GM18861 (cell line): ENCODE results near the gene MSI2.

ENCODE experiments used
- ATAC-seq: cut with Tn5 transposase; IDR thresholded peaks from one replicate; pipeline ENCODE4 v1.9.1; 2021; ENCODE audit not compliant: unreplicated experiment

MSI2 gene

DNA sequence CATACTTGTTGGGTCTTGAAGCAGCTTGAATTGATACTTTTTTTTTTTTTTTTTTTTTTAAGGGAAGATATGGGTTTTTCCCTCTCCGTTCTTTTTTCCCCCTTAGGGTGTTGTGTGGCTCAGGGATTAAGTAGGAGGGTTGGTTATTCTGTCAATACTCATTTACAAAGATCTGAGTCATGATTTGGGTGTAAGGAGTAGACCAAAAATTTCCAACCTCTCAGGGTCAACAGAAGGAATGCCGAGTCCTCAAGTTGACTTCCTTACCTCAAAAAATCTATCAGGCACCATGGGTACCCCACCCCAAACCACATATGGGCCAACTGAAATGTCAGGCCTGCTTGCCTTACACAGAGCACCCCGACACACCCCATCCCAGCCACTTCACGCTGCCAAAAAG, 258.3 kb downstream of the MSI2 start:
- no peak for ATAC-seq

DNA sequence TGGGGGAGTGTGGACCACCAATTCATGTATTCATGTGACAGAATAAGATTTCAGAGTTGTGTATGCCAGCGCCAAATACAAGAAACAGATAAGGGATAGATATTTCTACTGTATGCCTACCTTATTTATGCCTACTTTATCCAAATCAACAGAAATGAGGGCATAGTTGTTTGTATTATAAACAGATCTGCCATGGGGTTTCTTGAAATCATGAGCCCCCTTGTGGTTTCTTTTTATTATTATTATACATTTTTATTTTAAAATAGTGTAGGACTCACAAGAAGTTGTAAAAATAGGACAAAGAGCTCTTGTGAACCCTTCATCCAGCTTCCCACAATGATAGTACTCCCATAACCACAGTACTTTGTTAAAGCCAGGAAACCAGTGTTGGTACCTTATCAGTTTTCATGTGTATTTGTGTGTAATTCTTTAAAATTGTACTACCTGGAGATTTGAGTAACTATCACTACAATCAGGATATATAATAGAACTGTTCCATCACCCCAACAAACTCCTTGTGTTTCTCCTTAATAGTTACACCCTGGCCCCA, 259.4 kb downstream of the MSI2 start:
- ATAC-seq: no peak

DNA sequence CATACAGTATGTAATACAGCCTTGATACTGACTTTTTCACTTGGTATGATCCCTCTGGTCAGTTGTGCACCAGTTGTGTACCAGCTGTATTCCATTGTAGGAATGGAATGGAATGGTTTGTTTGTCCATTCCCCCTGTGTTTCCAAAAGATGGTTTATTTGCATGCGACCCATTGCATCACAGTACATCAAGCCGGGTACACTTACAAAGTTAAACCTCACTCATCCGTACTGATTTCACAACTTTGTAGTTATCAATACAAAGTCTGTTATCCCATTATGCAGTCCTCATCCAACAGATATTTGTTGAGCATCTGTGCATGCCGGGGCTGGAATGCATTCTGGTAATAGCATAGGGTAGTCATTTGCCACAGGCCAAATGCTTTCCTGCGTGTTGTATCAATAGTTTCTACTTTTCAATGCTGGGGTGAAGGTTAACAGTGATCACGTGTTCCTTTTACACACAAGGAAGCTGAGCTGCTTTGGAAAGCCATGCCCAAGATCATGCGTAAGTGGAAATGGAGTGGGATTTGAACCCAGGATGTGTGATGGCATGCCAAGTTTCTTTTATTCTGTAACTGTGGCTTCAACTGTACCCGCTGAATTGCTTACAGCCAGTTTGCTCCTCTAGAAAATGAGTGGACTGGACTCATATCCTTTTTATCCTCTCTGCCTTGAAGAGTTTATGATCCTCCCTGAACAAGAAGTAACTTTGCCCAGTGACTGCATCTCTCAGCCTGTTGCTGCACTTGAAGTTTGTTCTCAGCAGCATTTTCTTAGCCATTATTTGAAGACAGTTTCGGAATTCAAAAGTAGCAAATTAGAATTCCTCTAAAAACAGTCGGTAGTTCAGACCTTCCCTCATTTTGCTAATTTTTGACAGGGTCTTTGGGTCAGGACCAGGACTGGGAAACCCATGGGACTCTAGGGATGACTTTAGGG, 260.2 kb downstream of the MSI2 start:
- no peak for ATAC-seq

DNA sequence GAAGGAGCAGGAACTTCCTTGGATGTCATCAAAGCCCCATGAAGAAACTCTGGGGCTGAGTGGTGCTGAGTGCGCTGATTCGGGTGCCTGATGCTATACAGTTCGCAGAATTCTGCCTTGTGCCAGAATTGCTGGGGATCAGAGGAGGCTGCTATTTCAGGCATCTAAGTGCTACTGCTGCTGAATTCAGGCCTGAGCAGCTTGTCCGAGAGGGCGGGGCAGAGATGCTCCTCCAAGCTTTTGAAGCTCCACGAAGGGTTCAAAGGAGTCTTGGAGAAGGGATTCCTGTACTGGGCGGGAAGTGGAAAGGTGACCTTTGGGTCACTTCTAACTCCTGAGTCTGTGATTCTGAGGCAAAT, 260.9 kb downstream of the MSI2 start:
- ATAC-seq: no peak

DNA sequence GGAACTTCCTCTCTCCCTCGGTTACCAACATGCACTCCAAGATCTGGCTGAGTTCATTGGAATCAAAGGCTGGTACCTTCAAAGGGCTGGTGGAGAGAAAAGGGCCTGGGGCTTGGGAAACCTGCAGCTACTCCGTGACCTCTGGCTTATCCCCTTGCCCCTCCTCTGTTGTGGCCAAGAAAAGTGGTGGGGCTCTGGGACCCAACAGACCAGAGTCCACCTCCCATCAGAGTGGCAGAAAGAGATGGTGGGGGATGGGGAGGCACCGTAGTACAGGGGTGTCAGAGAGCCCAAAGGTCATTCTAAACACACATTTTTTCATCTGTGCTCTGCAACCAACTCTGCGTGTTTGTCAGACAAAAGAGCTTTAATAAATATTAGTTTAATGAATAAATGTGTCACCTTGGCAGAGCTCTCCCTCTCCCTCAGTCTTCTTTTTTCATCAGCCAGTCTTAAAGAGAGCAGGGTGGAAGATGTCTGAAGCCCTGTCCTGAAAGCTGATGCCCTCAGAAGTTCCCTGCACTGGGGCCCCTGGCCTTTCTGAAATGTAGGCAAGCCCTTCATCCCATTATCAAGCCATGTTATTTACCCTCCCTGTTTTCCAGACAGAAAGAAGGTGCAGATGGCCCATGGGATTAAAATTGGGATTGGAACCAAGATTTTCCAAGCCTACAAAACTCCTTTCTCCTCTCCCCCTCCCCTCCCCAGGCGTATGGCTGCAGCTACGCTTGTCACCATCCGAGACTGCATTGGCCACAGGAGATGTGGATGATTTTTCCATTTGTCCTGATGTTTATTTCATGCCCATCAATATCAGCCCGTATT, 261.5 kb downstream of the MSI2 start:
- no peak for ATAC-seq

DNA sequence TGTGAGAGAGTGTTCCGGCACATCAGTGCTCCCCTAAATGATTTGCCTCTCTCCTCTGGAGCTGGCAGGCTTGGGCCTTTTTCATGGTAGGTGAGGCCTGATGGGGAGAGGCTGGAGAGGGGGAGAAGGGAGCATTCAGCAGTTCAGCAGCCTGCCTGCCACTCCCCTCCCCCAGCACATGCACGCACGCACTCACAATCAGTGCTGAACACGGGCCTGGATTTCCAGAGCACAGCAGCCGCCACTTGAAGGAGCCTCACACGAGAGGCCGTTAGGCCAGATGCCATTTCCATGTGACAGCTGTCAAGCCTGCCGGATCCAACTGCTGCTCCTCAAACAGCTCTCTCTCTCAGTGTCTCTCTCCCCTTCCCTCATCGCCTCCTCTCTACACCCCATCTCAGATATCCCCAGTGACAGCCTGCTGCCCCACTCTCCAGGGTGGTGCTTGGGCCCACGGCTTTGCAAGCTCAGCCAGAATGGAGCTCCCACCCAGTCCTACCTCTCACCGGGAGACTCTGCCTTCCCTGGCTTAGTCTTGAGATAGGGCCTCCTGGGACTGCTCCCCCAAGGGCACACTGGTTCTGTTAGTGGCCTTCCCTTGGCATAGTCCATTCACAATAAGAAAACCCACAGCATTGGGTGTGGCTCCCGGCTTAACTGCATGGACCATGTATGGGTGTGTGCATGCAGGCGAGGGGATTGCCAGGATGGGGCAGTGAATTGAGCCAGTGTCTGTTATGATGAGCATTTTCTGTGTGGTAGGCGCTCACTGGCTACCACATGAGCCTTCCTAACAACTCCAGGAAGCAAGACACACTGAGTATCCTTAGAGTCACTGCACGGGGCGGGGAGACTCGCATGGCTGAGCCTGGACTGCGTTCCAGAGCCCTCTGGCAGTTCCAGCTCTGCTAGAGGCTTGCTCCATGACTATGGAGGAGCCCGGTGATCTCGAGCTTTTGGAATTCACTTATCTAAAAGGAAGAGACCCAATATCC, 262.6 kb downstream of the MSI2 start:
- ATAC-seq: no peak

DNA sequence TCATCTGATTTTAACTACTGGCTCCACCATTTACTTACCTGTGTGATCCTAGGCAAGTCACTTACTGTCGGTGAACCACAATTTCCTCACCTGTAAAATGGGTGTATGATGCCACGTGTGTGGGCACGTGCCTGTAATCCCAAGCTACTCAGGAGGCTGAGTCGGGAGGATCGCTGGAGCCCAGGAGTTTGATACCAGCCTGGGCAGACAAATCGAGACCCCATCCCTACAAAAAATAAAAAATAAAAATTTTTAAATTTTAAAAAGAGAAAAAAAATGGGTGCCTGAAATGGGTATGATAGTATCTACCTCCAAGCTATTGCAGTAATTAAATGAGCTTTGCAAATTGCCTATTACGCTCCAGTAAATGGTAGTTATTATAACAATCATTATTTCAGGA, 263.5 kb downstream of the MSI2 start:
- ATAC-seq: no peak

DNA sequence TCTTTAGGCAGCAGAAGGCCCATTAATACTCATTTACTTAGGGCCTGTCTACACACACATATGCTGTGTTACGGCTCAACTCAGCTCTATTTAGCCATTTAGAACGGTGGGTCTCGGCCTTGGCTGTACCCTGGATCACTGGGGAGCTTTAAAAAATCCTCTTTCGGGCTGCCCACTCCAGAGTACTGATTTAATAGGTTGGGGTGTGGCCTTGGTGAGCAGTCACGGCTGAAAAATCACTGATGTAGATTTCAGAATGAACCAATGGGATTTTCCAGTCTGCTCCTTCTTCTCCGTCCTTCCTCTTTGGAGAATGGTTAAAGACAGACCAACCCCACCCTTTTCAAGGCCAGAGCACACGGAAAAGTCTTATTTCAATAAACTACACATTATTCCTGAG, 265.3 kb downstream of the MSI2 start:
- ATAC-seq: no peak

DNA sequence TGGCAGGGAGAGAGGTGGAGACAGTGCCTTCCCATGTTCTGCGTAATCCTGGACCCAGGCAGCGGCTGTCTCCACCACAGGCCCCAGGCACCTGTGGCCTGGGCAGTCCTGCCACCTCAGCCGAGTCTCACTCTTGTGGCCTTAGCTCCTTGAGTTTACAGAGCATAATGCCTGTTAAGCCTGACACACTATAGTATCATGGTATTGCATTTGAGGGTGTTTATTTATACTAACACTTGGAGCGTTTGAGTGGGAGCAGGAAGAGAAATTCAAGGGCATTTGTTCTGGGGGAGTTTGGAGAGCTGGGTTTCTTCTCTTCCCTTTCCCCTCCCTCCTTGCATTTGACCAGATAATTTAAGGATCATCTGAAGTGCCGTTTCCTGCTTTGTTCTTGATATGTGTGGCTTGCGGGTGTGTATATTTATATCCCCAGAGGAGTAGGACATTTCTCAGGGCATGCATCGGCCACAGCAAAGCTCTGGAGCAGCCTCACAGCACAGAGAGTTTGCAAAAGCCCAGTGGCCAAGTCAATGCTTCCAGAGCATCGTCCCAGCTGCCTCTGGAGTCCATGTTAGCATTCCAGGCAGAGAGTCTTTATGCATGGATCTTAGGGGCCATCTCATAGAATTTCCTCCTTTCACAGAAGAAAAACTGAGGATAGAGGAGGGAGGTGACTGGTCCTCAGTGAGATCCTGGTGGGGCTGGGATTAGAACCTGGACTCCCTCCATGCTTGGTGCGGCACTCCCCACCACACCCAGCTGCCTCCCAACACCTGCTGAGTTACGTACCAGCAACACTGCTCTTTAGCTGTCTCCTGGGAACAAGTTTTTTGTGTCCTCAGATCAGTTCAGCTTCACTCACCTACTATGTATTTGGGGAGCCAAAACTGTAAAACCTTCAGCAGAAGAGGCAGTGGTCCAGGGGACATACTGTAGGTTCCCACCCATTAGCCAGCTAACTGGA, 266.0 kb downstream of the MSI2 start:
- ATAC-seq: no peak

DNA sequence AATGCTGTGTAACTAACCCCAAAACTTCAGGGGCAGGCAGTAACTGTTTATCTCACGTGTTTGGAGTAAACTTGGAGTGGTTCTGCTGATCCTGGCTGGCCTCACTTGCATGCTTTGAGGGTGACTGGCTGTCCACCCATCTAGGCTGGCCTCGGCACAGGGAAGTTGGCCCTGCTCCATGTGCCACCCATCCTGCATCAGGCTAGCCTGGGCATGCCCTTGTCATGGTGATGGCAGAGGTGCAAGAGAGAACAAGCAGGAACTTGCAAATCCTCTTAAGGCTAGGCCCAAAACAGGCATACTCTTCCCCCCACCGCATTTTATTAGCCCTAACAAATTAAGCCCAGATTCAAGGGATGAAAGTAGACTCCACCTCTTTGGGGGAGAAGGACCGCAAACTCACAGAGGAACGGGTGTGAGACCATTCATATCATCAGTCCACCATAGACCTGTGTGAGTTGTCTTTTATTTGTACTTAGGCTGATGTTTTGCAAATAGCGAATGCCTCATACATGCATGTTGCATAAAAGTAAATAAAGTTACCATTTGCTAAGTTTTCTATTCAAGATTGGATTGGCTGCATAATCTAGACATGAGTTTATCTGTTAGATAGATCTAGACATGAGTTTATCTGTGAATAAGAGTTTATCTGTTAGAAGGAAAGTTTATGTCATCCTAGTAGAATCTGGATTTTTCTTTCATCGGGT, 267.8 kb downstream of the MSI2 start:
- ATAC-seq: no peak

DNA sequence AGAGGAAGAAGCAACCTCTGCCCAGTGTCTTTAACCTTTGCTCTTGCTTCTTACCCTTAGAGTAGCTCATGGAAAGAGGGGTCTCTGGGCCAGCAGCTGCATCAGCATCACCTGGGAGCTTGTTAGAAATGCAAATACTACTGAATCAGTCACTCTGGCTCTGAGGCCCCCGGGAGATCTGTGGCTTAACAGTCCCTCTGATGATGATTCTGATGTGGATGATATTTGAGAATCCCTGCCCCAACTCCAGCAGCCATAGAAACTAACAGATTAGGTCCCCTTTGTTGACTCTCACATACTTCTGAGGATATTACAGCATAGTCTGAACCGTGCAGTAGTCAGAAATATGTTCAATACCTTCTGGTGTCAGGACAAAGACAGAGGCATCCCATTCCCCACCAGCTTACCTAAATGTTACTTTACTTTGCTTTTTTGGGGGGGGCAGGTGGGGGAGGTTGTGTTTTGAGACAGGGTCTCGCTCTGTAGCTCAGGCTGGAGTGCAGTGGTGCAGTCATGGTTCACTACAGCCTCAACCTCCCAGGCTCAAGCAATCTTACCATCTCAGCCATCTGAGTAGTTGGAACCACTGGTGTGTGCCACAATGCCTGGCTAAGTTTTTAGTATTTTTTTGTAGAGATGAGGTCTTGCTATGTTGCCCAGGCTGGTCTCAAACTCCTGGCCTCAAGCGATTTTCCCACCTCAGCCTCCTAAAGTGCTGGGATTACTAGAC, 268.7 kb downstream of the MSI2 start:
- no peak for ATAC-seq

DNA sequence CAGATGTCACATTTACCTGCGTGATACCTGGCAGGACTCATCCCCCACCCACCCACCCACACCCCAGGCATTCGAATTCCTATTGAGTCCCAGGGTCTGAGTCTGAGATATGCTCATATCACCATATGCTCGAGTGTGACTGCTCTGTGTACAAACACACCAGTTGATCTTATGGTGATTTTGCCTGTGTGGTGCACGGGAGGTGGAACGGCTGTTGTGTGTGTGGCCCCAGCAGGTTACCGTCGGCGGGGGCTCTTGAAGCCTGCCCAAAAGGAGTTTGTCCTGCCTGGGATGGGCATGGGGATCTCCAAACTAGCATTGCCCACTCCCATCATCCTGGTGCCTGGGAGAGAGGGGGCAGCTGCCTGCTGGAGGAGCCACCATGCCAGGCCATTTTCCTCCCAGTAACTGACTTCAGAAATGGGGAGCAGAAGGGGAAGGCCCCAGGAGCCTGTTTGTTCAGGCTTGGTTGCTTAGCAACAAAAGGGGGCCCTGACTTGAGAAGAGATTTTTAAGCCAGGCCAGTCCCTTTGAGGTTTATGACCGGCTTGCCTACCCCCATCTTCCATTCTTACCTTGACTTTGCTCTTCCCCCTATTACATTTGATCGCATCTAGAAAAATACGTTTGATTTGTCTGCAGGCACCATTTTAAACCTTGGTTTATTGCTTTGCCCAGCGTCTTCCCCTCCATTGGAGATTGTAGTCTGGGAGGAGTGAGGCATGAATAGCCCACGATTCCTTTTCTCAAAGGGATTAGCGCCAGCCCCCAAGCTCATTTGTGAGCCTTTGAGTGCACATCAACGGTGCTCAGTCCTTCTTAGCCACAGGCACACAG, 271.1 kb downstream of the MSI2 start:
- no peak for ATAC-seq

DNA sequence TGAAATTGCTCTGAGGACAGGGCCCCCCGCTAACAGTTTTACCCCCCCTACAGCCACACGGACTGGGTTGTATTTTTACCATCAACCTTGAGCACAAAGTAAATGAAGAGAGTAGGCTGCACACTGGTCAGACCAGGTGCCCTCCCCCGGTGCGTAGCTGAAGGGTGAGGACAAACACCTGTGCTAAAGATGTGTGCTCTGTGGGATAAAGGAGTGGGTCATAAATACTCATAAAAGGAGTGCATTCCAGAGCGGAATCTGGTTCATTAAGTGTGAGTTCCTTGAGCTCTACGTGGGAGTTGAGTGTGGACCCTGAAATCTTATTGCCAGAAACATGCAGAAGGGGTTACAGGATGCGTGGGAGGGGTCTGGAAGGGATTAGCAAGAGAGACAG, 271.7 kb downstream of the MSI2 start:
- ATAC-seq: no peak

DNA sequence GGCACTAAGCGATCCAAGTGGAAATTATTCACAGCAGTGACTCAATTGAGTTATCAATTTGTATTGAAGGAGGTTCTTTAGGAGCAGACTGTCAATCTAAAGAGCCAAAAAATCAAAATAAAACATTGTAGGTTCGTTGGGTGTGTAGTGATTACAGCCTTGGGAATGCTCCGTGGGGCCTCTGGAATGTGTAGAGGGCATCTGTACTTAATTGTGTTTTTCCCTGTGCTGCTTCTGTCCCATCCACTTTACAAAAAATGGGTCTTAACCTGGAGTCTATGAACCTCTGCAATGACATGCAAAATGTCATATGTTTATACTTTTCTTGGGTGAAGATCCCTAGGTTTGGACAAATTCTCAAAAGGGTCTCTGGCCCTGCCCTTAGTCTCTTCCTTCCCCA, 273.7 kb downstream of the MSI2 start:
- ATAC-seq: no peak

DNA sequence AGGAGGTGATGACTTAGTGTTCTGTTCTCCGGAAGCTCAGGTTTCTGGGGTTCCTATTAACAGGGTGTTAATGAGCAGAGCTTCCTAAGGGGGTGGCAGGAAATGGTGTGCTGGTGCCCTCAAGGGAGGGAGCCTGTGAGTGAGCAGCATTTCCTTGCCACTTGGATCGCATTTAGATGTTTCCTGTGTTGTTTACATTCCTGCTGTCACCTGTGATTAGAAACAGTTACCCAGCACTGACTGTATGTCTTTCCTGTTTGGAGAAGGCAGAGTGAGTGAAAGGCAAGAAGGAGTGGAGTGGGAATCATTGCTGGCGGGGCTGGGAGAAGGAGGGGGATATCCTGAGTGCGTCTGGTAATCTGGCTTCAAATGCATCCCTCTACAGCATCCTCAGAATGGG, 274.2 kb downstream of the MSI2 start:
- ATAC-seq: no peak

DNA sequence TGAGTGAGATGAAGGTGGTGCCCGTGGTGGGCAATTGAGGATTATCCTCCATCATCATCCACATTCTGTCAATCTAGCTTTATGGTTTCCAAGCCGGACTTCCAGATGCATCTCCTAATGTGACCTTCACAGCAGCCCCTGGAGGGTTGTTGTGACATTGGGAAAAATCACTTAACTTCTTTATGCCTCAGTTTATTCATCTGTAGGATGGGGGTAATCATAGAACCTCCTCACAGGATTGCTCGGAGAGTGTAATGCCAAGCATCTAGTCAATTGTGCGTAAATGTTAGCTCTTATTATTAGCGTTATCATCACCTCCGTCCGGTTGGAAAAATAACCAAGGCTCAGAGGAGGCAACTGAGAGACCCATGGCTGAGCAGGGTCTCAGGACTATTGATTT, 274.8 kb downstream of the MSI2 start:
- no peak for ATAC-seq
